H1 (cell line): ENCODE measurements around the gene ADK. TPM values are rescaled to one million over a fixed set of nuclear protein-coding genes. Genes with fewer than 3 reads are reported as not detected.

Experiments used
- polyA plus RNA-seq, 7 experiments: library from polyadenylated mRNA; depleted of rRNA in 3 of 7; stranded (reverse) in 5 of 7; unstranded in 2 of 7; fragments of >200 nt in 5 of 7; fragments of 200-250 nt in 2 of 7; gene quantifications; 1 replicate in 5 of 7; 2 replicates in 1 of 7; 4 replicates in 1 of 7; pipeline versions ENCODE4 v1.2.1 to v1.2.3, GENCODE V29; 2011 to 2013; ENCODE audit warnings: missing spikeins in 2 of 7, mixed read lengths in 2 of 7
- small RNA-seq: library from polyadenylated mRNA; stranded (forward); fragments of <200 nt; extraction: miRNeasy Mini kit (QIAGEN cat#:217004); gene quantifications from one replicate; pipeline ENCODE3, GENCODE V24; 2013; ENCODE audit not compliant: insufficient read depth
- total RNA-seq: library from RNA; stranded (reverse); fragmentation: NEBNext Ultra II Directional; extraction: Animal tissue kit (Norgen Biotek cat#: 25700); gene quantifications from 2 replicates; pipeline ENCODE4 v1.2.1, GENCODE V29; 2021

Gene ADK
- total and polyA plus RNA-seq, 2 of the 8 experiments (the other 6 are each of a cell fraction or from before 2014, with no cell fraction given), result 12.3 to 42.4 TPM

Small RNAs within 50 kb of the gene (small RNA-seq; reads per million reads assigned to genes)
- gene RF00019 (not detected), gene TIMM9P1 (not detected)

Other genes starting within 250 kb of the ADK start
- gene PLAU, start 240.1 kb upstream of the ADK start, total RNA-seq, result 23.8 and 26.1 TPM in 2 replicates
- gene PLAU, start 240.1 kb upstream of the ADK start, polyA plus RNA-seq (2011; rRNA removed), result 15.8 and 16.2 TPM in 2 replicates
- gene VCL, start 153.1 kb upstream of the ADK start, total RNA-seq, result 361 and 377 TPM in 2 replicates
- gene VCL, start 153.1 kb upstream of the ADK start, polyA plus RNA-seq (2011; rRNA removed), result 91.8 and 119 TPM in 2 replicates
- 38.9 and 41.5 TPM in 2 replicates for gene AP3M1, start 393 bp upstream of the ADK start, total RNA-seq
- gene AP3M1, start 393 bp upstream of the ADK start, polyA plus RNA-seq (2011; rRNA removed), result 15.3 and 23.9 TPM in 2 replicates